Measurements from ENCODE around the gene AP1S1. TPM values are rescaled to one million over a fixed set of nuclear protein-coding genes. Genes with fewer than 3 reads are reported as not detected.

The AP1S1 gene
- polyA plus RNA-seq, 4 donors: 72.9 to 79.6 (median 73.5) TPM

DNA sequence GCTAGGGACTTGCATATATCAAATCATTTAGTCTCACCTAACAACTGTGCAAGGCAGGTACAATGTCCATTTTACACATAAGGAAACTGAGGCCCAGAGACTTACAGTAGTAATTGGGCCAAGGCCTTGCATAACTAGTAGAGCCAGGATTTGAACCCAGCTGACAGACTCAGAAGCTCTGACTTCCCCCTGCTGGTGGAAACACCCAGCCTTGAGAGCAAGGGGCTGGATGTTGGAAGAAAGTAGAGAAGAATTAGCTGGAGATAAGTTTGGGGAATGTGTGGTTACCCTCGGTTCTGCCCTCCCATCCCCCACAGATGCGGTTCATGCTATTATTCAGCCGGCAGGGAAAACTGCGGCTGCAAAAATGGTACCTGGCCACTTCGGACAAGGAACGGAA lies 2.0 kb downstream of the AP1S1 start:
- no peak for DNase-seq (ENCODE audit: low read depth in 4 of 4, low spot score in 3 of 4)

DNA sequence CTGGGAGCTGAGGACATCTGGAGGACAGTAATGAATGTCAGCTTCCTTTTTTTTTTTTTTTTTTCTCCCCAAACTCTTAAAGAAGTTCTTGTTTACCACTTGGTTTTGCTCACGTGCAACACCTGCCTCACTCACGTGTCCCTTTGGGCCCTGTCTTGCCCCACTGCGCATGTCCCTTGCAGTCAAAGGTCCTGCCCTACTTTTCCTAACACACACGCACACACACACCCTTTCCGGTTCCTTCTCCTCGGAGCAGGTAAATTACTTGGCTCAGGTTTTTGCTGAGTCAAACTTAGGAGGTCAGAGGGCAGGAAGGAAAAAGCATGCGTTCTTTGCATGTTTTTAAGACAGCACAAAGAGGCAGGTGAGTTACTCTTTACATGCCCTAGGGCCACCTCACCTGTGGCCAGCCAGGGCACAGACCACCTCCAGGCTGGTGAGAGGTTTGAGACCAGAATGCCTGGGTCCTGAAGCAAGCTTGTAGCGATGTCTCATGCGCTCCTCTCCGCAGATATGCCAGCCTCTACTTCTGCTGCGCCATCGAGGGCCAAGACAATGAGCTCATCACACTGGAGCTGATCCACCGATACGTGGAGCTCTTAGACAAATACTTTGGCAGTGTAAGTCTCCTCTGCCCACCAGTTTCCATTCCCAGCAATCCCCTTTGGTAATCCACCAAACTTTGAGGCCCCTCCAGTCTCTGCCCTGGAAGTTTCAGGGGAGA lies 2.8 kb downstream of the AP1S1 start:
- DNase-seq (ENCODE audit: low read depth in 4 of 4, low spot score in 3 of 4): no peak

DNA sequence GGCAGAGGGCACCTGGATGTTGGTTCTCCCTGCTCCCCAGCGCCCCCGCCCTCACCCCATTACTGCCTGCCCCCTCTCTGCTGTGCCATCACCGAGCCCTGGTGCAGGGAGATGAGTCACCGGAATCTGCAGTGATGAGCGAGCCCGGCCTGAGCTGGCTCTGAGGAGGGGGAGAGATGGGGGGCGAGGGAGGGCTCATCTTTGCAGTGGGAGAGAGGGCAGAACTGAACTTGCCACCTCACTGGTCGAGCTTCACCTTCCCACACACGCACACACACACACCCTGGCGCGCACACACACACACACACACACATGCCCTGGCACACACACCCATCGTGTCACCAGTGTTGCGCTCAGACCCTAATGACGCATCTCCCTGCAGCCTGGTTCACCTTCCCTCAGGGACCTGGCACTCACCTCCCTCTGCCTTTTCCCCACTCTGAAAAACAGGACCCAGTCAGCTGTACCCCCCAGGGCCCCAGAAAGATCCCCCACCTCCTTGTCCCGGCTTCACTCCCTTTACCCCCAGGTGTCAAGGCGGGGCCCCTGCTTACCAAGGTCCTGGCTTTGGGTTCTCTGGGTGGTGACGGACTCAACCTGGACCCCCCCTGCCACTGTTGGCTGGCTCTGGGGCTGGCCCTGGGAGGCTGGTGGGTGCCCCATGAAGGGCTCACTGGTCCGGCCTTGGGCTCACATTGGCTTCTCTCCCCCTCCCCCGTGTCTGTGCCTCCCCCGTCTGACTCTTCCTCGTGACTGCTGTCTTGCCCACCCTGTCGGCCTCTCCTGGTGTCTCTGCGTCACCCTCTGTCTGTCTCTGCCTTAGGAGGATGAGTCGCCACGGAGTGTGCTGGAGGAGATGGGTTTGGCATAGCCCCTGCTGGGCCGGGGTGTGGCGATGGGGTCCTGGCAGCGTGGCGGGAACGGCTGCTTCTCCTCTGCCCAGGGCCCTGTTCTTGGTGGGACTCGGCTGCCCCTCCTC lies 5.7 kb downstream of the AP1S1 start:
- DNase-seq (ENCODE audit: low read depth in 4 of 4, low spot score in 3 of 4): no peak

DNA sequence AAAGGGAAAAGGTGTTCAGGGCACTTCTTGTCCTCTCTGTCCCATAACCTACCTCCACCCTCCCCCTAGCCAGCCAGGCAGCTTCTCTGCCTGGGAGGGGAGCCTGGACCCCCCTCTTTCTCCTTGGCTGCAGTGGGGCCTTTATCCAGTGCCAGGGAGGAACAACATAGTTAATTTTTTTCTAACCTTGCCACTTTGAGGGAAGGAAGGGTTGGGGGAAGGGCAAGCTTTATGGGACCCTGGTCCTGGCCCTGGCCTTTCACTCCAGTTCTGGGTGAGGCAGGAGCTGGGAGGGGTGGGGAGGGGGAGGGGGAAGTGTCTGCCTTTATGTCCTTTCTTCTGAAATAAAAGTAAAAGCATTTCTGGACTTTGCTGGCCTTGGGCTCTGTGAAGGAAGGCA lies 6.6 kb downstream of the AP1S1 start:
- no peak for DNase-seq (ENCODE audit: low read depth in 4 of 4, low spot score in 3 of 4)

DNA sequence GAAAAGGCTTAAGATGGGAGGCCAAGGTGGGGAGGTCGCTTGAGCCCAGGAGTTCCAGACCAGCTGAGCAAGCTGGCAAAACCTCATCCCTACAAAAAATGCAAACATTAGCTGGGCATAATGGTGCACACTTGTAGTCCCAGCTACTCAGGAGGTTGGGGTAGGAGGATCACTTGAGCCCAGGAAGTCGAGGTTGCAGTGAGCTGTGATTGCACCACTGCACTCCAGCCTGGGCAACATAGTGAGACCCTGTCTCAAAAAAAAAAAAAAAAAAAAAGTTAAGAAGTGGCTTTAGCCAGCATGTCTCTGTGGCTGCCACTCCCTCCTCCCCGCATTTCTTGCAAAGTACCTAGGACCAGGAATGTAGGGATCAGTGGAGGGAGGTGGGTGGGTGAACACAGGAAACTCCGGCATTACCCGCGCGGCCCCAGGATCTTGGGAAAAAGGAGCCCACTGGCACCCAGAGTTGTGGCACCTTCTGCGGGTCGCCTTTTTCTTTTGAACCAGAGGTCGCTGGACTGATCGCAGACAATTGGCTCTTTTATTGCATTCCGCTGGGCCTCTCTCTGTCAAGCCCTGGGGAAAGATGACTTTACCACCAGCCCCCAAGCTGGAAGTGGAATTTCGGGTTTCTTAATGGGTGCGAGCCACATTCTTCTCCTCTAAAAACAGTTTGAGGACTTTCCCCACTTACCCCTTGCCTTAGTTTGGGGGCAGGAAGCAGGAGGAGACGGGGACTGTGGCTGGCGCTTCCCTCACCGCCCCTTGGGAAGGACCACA lies 7.6 kb downstream of the AP1S1 start:
- no peak for DNase-seq (ENCODE audit: low read depth in 4 of 4, low spot score in 3 of 4)

DNA sequence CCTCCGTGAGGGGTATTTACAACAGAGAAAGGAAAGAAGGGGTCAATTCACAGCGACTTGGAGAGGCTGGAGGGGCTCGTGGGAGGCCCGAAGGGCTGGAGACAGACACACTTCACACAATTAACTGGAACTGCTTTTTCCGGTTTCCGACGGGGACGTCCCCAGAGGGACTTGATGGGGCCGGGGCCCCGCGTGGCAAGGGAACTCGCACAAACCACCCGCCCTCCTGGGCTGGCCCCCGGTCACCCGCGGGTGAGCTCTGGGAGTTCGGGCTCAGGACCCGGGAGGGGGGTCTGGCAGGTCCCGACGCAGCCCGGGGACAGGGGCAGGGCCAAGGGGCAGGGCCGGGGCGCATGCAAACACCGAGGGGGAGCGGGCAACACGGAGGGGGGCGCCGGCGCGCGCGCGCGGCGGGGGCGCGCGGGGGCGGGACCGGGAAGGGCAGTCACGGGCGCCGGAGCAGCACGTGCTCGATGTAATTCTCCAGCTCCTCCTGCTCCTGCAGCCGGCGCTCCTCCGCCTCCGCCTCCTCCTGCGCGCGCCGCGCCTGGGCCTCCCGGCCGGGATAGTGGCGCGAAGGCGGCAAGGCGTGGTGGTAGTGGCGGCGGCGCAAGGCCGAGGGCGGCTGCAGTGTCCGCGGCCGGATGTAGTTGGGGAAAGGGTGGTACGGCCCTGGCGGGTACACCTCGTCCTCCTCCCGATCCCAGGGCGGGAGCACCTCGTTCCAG lies 8.4 kb downstream of the AP1S1 start:
- DNase-seq (ENCODE audit: low read depth in 4 of 4, low spot score in 3 of 4): no peak

DNA sequence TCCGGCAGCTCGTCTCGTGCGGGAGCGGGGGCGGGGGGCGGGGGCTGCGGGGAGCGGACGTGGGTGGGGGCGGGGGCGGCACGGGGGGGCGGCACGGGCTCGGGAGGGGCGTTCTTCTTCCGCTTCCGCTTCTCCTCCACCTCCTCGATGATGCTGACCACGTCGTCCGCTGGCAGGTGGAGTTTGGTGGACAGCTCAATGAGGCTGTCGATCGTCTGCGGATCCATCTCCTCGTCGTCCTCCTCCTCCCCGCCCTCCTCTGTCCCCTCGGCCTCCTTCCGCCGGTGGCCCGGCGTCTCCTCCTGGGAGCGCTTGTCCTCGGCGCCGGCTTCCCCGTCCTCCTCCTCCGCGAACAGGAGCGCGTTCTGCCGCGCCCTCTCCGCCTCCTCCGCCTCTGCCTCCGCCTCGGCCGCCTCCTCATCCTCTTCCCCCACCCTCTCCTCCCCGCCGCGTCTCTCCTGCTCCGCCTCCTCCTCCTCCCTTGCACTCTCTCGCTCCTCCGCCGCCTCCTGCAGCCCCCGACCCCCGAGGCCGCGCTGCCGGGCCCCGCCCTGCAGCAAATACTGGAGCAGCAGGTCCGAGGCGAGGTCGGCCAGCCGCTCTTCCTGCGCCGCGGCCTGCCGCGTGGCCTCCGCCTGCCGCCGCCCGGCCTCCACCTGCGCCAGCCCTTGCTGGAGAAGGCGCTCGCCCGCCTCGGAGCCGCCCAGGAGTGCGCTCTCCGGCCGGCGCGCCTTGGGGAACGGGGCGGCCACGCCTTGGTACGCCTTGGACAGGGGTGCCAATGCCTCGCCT lies 9.2 kb downstream of the AP1S1 start:
- no peak for DNase-seq (ENCODE audit: low read depth in 4 of 4, low spot score in 3 of 4)

DNA sequence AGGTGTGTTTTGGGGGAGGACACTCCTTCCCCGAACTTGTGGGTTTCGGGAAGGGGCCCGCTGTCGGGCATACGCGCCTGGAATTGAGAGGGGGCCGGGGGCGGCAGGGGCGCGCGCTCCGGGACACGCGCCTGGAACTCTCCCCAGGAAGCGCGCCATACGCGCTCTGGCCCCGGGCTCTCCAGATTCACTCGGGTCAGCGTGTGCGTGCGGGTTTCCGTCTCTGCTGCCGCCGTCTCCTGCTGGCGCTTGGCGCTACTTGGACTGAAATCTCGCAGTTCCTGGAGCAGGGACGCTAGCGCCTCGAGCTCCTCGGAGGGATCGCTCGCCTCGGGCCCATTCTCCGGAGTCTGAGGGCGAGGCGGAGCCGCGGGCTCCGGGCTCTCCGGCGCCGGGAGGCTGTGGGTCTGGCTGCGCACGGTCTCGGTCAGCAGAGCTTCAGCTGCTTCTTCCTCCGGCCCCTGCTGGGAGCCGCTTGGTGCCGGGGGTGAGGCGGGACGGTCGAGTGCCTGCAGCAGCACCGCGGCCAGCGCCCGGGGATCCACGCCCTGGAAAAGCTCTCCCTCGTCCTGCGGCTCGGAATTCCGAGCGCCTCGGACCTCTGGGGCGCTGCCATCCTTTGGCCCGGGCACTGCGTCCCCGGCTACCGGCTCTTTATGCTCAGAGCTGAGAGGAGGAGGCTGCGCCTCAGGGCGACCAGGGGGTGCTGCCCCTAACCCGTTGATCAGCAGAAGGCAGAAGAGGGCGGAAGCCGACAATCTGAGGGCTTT lies 10.0 kb downstream of the AP1S1 start:
- no peak for DNase-seq (ENCODE audit: low read depth in 4 of 4, low spot score in 3 of 4)

DNA sequence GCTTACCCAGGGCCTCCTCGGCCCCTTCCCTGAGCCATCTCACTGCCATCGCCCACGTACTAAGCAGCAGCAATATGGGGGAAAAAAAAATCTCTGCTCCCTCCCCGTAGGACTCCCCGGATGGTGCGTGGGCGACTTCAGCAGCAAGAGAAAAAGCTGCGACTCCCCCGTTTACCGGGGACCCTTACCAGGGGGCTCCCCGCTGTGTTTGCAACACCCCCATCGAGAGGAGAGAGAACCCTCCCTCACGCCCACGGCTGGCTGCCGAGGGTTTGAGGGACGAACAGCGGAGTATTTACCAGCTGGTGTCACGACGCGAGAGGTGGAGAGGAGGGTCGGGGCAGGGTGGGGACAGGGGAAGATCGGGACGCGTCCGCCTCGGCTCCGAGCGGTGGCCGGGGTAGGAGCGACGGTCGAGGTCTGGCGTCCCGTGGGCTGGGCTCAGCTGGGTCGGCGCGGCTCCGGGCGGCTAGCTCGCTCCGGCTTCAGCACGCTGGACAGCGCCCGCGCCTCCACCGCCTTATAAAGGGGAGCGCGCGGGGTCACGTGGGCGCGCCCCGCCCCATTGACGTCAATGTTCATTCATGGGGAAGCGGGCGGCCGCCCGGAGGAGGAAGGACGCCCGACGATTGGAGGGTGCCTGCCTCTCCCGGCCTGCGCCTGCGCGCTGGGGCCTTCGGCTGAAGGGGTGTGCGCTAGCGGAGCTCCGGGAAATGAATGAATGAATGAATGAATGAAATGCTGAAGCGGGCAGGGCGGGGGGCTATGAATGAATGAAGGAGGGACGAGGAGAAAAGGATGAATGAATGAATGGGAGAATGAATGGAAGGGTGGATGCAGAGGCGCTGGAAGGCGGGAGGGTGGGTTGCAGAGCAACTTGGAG lies 11.0 kb downstream of the AP1S1 start, which contains the start of gene VGF:
TSS of gene VGF (minus strand) at position 495 of the 883 bp plus-strand sequence. CDS start 726 bp downstream, outside the sequence.
- DNase-seq (ENCODE audit: low read depth in 4 of 4, low spot score in 3 of 4): peak; percentile 77 to 81 (median 80)

DNA sequence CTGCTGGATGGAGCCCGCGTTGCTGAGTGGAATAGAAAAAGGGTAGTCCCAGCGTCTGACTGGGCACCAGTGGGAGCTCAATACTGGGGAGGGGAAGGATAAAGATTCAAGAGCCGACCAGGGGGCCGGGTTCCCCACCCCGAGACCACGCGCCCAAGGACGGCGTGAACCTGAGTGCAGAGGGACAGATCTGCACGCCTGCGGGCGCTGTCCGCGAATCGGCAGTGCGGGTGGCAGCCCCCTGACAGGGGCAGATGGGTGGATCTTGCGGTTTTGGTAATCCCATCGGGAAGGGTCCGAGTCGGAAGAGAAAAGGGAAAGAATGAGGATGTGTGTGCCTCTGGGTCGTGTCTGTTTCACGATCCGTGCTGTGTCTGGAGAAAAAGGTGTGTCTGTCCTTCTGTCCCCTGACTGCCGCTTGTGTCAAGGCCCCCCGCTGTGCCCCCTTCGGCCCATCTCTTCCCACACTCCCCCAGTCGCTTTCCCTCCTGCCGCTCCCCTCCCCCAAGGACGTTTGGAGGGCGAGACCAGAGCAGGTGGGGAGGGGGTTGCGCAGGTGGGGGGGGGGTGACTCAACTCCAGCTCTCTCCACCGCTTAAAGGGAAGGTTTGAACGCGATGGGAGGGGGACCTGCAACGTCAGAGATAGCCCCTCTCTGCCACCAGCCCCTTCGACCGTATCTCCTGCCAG lies 11.8 kb downstream of the AP1S1 start:
- DNase-seq (ENCODE audit: low read depth in 4 of 4, low spot score in 3 of 4): no peak

DNA sequence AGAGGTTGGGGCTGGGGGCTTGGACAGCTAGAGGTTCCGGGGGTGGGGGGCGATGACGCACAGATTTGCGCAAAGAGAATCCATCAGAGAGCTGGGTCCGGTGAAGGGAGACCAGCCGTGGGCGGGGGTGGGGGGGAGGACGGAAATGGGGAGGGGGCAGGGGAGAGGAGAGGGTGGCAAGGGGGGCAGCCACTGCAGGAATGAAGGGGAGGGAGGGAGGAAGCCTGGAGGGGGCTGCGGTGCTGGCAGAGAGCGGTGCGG lies 12.3 kb downstream of the AP1S1 start:
- DNase-seq (ENCODE audit: low read depth in 4 of 4, low spot score in 3 of 4): no peak

DNA sequence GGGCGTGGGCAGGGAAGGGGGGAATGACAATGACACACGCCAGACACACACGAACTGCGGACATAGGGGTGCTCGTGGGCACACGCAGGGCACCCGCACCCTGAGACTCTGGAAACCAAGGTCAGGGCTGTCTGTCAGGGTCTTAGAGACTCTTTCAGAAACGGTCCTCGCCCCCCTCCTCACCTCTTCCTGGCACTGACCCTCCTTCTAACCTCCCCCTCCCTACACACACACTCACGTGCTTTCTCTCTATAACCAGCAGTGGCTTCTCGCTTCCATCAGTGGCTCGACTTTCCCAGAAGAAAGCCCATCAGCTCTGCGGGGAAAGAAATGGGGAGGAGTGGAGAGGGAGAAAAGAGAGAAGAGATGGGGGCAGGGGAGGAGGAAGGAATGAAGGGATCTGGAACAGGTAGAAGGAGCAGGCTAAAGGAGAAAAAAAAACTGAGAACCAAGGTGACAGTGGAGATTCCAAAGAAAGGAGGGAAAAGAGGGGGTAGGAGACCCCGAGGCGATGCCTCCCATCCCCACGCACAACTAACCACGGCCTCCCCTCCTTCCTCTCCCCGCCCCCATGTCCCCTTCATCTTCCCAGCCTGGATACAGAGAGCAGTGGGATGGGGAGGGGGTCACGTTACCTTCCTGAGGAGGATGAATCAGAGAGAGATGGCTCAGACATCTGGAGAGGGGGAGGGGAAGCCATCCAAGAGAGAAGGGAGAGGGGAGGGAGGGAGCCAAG lies 12.8 kb downstream of the AP1S1 start:
- DNase-seq (ENCODE audit: low read depth in 4 of 4, low spot score in 3 of 4): no peak

DNA sequence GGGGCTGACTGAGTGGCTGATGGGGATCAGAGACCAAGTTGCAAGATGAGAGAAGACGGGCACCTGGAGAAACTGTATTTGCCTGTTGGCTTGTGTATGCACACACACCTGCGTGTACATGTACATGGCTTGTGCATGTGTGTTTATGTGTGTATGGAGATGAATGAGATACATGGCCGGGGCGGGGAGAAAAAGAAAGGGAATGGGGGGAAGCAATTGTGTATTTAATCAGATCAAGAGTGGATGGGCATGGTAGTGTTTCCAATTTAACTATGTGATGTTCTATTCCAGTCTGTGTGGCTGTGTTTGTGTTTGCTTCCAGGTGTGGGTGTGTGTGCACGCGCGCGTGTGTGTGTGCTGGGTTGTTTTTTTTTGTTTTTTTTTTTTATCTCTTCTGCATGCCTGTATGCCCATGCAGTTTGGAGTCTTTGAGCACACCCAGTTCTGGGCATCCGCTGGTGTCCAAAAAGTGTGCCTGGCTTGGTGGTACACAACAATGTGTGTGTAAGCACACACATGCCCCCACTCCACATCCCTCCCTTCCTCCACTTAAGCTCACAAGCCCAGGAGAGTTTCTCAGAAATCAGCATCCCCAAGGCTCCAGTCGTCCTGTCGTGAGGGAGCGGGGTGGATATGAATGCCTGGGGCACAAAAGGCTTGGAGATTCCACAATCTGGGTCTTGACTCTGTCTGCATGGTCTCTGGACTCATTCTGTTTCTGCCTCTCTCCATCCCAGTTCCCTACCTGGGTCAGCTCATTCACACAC lies 13.6 kb downstream of the AP1S1 start:
- DNase-seq (ENCODE audit: low read depth in 4 of 4, low spot score in 3 of 4): no peak

DNA sequence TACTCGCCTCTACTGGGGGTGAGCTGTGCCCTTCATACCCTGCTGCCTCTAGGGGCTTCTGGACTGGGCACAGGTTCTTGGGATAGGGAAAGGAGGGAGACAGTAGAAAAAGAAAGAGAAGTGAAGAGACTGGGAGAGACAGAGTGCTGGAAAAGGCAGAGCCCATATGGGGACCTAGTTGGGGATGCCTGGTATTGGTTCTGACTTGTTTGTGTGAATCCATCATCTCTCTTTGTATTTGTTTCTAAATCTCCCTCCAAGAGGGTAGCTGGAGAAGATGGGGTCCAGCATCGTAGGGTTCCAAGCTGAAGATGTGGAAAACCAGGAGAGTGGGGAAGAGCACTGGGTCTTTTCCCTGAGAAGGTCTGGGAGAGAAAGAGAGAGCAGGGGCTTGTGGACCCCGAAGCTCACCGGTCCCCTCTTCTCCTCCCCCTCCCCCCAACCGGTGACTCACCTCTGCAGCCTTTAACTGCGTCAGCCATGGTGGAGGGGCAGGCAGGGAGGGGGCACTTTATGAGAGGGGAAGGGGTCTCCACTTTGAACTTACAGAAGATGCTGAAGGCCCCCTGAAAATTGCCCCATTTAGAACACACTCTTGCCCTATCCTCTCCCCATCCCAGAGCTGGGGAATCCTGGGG lies 14.3 kb downstream of the AP1S1 start:
- DNase-seq (ENCODE audit: low read depth in 4 of 4, low spot score in 3 of 4): no peak

DNA sequence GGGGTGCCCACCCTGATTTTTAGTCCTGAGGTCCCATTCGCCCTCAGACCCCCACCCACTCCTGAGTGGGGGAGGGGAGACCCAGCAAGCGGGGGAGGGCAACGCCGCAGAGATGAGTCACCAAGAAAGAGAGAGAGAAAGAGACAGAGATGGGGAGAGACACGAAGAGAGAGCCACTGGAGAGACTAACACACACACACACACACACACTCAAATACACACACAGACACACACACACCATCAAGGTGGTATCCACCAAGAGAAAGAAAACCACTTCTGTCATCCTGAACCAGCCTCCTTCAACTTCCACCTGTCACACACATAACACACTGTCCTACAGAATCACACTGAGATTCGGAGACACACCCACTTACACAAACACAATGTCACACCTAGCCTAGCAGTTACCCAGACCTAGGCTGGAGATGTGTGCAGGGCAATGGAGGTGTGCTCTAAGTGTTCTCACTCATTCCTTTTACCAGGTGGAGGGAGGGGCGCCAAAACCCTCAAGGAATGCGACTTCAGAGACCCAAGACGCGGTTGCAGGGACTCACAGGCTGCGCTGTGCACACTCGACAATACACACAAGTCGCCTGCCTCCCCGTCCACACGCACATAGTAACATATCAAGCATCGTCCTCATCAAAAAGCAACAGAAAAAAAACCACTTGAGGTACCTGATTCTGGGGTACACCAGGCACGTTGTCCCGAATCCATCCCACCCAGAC lies 15.0 kb downstream of the AP1S1 start:
- no peak for DNase-seq (ENCODE audit: low read depth in 4 of 4, low spot score in 3 of 4)
